SK-N-SH treated with all-trans-retinoic acid at 6 μM for 48 hours (cell line): Measurements from ENCODE around the gene PERM1.

Experiments
- ARNTL ChIP-seq: fragments of 450-650 bp; formaldehyde crosslinking; IDR thresholded peaks from 2 replicates; pipeline ENCODE4 v1.5.0; 2020; ENCODE audit warnings: low read depth, mild to moderate bottlenecking, moderate library complexity, borderline replicate concordance
- BACH2 ChIP-seq: fragments of 250-450 bp; sonication (Bioruptor Pico); IDR thresholded peaks from 2 replicates; pipeline ENCODE4 v1.9.0; 2021; ENCODE audit warnings: mild to moderate bottlenecking, borderline replicate concordance
- ESRRG ChIP-seq: fragments of 250-450 bp; sonication (Bioruptor Pico); IDR thresholded peaks from 2 replicates; pipeline ENCODE4 v1.6.1; 2021; ENCODE audit warnings: mild to moderate bottlenecking
- SNAI2 ChIP-seq: fragments of 250-450 bp; sonication (Bioruptor Pico); IDR thresholded peaks from 2 replicates; pipeline ENCODE4 v1.5.0; 2020; ENCODE audit warnings: mild to moderate bottlenecking, moderate library complexity
- ZFP30 ChIP-seq: fragments of 450-650 bp; formaldehyde crosslinking; IDR thresholded peaks from 2 replicates; pipeline ENCODE4 v1.5.0; 2022; ENCODE audit warnings: mild to moderate bottlenecking, moderate library complexity

- TF ChIP-seq SNAI2, result no peak
- no peak for TF ChIP-seq ZFP30 (CRISPR knock-in tag)
- TF ChIP-seq BACH2 (CRISPR knock-in tag), result no peak
- TF ChIP-seq ESRRG (CRISPR knock-in tag), result no peak
- no peak for TF ChIP-seq ARNTL
Measured at GRCh38 chr1:935751-936231, 46.1 kb downstream of the PERM1 start.
